KOPT-K1 (cell line): ENCODE data around the gene USP43.

Source experiments
- H3K27ac ChIP-seq: fragments of 200-600 bp; sonication (generic); 2 replicates; pipeline ENCODE4 v1.5.1; 2016; ENCODE audit warnings: antibody characterized with exemption, mild to moderate bottlenecking, low read depth, low read length; ENCODE audit not compliant: poor library complexity, severe bottlenecking
- H3K36me3 ChIP-seq: fragments of 200-600 bp; sonication (generic); 2 replicates; pipeline ENCODE4 v1.5.1; 2017; ENCODE audit warnings: antibody characterized with exemption, mild to moderate bottlenecking, low read length, moderate library complexity; ENCODE audit not compliant: insufficient read depth
- H3K9me3 ChIP-seq: fragments of 200-600 bp; sonication (generic); 2 replicates; pipeline ENCODE4 v1.5.1; 2017; ENCODE audit warnings: antibody characterized with exemption, low read length, mild to moderate bottlenecking; ENCODE audit not compliant: insufficient read depth, poor library complexity, severe bottlenecking

The USP43 gene

DNA sequence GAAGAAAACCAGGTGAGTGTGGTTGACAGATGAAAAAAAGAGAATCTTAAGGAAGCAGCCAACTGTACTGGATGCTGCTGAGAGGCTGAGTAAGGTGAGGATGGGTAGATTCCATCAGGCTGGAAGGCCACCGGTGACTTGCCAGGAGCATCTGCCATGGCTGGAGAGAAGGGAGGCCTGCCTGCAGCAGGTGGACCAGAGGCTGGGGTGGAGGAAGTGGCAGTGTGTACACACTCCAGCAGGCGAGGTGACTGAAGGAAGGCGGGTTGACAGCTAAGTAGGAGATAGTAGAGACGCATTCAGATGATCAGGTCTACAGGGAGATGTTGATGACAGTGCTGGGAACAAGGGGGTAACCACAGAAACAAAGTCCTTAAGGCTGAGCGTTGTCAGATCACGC is 69.5 kb downstream of the USP43 start:
- H3K9me3 ChIP-seq: no peaks in the 10 kb centered on the region
- H3K27ac ChIP-seq: no peak overlapping the region
- no peaks in the 10 kb centered on the region for H3K36me3 ChIP-seq

DNA sequence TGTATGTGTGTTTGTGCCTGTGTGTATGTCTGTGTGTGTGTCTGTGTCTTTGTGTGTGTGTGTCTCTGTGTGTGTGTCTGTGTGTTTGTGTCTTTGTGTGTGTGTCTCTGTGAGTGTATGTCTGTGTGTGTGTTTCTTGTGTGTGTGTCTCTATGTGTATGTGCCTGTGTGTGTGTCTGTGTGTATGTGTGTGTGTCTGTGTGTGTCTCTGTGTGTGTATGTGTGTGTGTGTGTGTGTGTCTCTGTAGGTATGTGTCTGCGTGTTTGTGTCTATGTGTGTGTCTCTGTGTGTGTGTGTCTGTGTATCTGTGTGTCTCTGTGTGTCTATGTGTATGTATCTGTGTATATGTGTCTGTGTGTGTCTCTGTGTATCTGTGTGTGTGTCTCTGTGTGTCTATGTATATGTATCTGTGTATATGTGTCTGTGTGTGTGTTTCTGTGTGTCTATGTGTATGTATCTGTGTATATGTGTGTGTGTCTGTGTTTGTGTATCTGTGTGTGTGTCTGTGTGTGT is 70.2 kb downstream of the USP43 start:
- H3K27ac ChIP-seq: no peak overlapping the region
- no peaks in the 10 kb centered on the region for H3K9me3 ChIP-seq
- H3K36me3 ChIP-seq: no peaks in the 10 kb centered on the region

DNA sequence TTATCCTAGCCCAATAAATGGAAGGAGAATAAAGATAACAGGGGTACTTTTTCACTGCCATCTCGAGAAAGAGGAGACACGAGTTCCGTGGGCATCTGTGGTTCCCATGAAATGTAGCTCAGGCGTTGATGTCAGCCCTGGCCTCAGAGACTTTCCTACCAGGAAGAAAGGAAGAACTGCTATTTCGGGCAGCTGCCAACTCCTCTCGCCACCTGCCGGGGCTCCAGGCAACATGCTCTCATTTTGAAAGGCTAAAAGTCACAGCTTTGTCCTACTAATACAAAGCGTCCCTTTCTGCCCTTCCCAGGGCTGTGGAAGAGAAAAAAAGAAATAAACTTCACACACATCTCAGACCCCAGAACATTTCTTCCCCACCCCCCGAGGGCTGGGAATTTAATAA is 80.3 kb downstream of the USP43 start:
- no peaks in the 10 kb centered on the region for H3K9me3 ChIP-seq
- no peaks in the 10 kb centered on the region for H3K36me3 ChIP-seq
- H3K27ac ChIP-seq: no peak overlapping the region

DNA sequence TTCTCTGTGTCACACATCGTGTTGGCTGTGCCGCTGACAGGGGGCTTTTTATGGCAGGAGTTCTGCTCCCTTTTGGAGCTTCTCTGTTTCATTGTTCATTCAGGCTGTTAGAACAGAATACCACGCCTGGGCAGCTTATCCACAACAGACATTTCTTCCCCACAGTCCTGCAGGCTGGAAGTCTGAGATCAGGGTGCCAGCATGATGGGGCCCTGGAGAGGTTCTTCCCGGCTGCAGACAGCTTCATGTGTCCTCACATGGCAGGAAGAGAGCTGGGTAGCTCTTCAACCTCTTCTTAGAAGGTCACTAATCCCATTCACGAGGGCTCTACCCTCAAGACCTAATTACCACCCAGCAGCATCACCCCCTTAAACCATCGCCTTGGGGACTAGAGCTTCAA is 81.0 kb downstream of the USP43 start:
- no peaks in the 10 kb centered on the region for H3K36me3 ChIP-seq
- no peaks in the 10 kb centered on the region for H3K9me3 ChIP-seq
- H3K27ac ChIP-seq: no peak overlapping the region

DNA sequence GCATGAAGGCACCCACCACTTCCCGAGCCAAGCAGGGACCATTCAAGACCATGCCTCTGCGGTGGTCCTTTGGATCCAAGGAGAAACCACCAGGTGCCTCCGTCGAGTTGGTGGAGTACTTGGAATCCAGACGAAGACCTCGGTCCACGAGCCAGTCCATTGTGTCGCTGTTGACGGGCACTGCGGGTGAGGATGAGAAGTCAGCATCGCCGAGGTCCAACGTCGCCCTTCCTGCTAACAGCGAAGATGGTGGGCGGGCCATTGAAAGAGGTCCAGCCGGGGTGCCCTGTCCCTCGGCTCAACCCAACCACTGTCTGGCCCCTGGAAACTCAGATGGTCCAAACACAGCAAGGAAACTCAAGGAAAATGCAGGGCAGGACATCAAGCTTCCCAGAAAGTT is 82.7 kb downstream of the USP43 start:
- H3K27ac ChIP-seq: no peak overlapping the region

DNA sequence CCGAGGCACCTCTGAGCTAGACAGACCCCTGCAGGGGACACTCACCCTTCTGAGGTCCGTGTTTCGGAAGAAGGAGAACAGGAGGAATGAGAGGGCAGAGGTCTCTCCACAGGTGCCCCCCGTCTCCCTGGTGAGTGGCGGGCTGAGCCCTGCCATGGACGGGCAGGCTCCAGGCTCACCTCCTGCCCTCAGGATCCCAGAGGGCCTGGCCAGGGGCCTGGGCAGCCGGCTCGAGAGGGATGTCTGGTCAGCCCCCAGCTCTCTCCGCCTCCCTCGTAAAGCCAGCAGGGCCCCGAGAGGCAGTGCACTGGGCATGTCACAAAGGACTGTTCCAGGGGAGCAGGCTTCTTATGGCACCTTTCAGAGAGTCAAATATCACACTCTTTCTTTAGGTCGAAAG is 83.2 kb downstream of the USP43 start:
- Histone ChIP-seq H3K9me3 (no peaks in the 10 kb centered on the region), H3K27ac (no peak overlapping the region)

More for the DNA sequence above, 82.7 kb downstream of the USP43 start:
- H3K36me3 ChIP-seq: no peaks in the 10 kb centered on the region
- no peaks in the 10 kb centered on the region for H3K9me3 ChIP-seq

DNA sequence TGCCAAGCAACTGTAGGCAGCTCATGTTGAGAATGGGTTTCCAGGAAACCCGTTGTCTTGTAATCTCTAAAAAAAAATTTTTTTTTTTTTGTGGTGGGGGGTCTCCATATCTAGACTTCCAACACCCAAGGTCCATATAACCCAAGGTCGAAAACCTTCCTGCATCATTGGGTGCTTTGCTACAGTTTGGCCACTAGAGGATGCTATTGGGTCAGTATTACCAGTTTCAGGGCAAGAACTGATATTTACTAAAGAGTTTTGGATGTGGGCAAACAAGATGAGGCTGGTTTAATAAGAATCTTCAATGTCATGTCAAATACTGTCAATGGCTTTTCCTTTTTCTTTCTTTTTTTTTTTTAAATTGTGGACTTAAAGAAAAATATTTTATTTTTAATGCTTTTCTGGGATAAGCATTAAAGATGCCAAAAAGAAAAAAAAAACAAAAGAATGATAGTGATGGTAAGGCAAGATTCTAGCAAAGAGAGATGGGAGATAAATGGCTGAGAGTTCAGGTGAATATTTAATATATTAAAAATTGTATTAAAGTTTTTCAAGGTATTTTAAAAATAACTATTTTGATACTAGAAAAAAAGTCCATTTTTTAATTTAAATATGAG is 83.8 kb downstream of the USP43 start:
- H3K9me3 ChIP-seq: no peaks in the 10 kb centered on the region
- H3K27ac ChIP-seq: no peak overlapping the region
- H3K36me3 ChIP-seq: no peaks in the 10 kb centered on the region

More for the DNA sequence above, 83.2 kb downstream of the USP43 start:
- no peaks in the 10 kb centered on the region for H3K36me3 ChIP-seq

DNA sequence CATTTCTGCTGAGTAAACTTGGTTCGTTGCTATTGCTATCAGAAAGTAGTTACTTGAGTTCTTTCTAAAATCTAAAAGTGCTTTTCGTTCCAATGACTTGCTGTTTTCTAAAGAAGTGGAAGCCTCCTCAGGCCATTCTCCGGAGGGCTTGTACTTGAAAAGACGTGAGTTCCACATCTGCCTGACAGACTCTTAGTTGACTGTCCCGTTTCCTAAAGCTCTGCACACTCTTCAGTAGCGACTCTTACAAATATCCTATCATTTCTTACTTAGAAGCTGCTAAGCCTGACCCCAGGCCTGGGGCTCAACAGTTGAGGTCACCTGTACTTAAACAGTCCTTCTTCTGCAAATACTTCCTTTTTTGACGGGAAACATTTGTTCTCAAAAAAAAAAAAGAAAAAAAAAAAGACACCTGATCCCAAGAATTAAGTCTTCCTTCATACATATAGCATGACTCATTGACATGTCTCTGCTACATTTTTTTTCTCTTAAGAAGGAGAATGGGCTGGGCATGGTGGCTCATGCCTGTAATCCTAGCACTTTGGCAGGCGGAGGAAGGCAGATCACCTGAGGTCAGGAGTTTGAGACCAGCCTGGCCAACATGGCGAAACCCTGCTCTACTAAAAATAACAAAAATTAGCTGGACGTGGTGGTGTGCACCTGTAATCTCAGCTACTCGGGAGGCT is 84.6 kb downstream of the USP43 start:
- Histone ChIP-seq H3K9me3 (no peaks in the 10 kb centered on the region), H3K27ac (no peak overlapping the region), H3K36me3 (no peaks in the 10 kb centered on the region)

DNA sequence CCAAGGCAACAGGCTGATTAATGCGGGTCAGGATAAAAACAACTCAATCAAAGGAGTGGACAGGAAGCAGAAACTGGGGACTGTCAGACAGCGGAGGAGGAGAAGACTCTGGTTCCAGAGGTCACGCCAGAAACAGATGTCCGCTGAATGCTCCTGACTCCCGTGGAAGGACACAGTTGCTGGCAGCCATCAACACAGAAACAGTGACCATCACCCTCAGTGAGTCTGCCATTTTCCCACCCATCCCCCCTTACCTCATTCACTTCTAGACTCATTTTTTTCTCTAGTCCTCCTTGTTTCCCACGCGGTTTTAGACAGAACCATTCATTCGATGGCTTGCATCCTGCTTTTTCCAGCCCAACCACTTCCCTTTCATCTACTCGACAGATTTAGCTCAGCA is 105.2 kb downstream of the USP43 start:
- H3K9me3 ChIP-seq: no peaks in the 10 kb centered on the region
- H3K27ac ChIP-seq: no peak overlapping the region
- no peaks in the 10 kb centered on the region for H3K36me3 ChIP-seq

DNA sequence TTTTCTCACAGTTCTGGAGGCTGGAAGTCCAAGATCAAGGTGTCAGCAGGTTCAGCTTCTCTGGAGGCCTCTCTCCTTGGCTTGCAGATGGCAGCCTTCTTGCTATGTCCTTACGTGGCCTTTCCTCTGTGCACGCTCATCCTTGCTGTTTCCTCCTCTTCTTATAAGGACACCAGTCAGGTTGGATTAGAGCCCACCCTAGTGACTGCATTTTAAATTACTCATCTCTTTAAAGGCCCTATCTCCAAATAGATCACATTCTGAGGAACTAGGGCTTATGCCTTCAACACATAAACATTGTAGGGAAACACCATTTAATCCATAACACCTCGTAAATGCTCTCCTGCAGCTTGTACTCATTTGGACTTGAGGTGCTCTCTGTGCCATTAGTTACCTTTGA is 109.8 kb downstream of the USP43 start:
- H3K9me3 ChIP-seq: no peaks in the 10 kb centered on the region
- H3K36me3 ChIP-seq: no peaks in the 10 kb centered on the region
- no peak overlapping the region for H3K27ac ChIP-seq

DNA sequence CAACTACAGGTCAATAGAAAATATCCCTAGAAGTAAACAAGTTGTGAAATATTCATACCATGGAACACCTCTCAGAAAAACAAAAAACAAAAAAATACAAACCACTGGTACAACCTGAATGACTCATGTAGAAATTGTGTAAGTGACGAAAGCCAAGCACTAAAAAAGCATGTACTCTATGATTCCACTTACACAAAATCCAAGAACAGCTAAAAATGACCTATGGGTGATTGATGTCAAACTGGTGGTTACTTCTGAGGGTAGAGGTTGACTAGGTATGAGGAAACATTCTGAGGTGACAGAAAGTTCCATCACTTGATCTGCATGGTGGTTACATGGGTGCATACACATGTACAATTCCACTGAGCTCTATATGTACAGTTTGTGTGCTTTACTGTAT is 114.9 kb downstream of the USP43 start:
- H3K27ac ChIP-seq: no peak overlapping the region
- H3K36me3 ChIP-seq: no peaks in the 10 kb centered on the region
- H3K9me3 ChIP-seq: no peaks in the 10 kb centered on the region

DNA sequence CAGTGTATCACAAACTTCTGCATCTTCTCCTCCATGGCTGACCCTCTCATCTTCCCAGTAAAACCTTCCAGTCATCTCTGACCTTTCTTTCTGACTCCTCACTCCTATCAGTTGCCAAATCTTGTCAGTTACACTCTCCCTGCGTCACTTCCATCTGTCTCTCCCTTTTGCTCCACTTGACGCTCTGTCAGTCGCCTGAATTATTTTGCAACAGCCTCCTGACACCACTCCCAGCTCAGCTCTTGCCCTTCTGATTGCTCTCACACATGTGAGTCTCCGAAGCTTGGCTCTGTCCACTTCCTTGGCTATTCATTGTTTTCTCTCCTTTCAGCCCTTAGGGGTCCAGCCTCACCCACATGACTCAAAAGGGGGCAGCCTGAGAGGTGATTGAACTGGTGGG is 118.3 kb downstream of the USP43 start:
- H3K36me3 ChIP-seq: no peaks in the 10 kb centered on the region
- no peaks in the 10 kb centered on the region for H3K9me3 ChIP-seq
- no peak overlapping the region for H3K27ac ChIP-seq

DNA sequence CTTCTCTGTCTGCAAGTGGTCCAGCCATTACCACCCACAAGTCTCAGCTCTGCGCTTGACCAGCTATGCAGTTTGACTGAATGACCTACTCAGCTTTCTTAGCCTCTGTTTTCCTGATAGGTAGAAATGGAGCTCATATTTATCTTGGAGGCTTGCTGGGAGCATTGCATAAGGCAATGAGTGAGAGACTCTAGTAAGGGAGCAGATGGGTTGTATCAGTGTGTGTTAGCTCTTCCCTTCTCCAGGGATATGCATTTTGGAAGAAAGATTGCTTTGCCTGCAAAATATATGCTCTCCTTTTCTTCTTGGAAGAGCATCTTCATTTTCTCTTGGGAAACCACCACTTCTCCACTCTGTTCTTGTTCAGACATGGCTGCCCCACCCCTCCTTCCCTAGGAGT is 120.0 kb downstream of the USP43 start:
- no peak overlapping the region for H3K27ac ChIP-seq
- H3K36me3 ChIP-seq: no peaks in the 10 kb centered on the region
- no peaks in the 10 kb centered on the region for H3K9me3 ChIP-seq

DNA sequence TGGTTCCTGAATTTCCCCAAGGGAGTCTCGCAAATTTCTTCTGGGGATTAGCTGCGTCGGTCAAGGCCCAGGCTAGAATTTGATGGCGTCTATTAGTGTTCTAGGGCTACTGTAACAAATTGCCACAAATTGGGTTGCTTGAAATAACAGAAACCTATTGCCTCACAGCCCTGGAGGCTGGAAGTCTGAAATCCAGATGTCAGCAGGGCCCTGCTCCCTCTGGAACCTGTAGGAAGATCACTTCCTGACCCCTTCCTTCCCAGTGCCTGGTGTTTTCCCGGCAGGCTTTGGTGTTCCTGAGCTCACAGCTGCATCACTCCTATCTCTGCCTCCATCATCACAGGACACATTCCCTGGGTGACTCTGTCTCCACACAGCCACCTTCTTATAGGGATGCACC is 121.7 kb downstream of the USP43 start:
- no peaks in the 10 kb centered on the region for H3K9me3 ChIP-seq

DNA sequence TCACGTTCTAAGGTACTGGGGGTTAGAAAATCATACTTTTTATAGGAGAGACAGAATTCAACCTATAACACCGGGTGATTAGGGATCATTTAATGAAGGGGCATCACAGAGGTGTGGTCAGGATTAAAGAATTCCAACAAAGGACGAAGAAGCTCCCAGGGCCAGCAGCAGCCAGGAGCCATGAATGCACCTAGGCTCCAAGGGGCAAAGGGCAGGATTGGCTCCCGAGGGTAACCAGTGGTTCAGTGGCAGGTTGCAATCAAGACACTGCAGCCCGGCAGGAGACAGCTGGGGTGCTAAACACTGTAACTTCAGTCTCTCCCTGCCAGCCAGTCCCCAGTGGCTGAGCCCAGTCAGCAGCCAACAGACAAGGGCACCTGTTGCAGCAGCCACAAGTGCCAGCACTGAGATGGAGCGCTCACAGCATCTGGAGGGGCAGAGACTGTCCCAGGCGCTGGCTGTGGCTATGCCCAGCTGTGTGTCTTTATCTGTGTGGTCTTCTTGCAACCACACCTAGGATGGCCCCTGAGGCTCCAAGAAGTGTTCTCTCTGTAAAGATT is 122.2 kb downstream of the USP43 start:
- Histone ChIP-seq H3K36me3 (no peaks in the 10 kb centered on the region), H3K27ac (no peak overlapping the region), H3K9me3 (no peaks in the 10 kb centered on the region)

More for the DNA sequence above, 121.7 kb downstream of the USP43 start:
- Histone ChIP-seq H3K27ac (no peak overlapping the region), H3K36me3 (no peaks in the 10 kb centered on the region)
